Measurements from ENCODE around the gene TLE3. TPM values are rescaled to one million over a fixed set of nuclear protein-coding genes. Genes with fewer than 3 reads are reported as not detected.
A peak's percentile ranks its signal among the peaks of the same experiment; 100 is the strongest.

The TLE3 gene
- total RNA-seq, 1 donor from 2014 or later, result 28.8 TPM

GRCh38 chr15:70099167-70099966, 1.6 kb upstream of the TLE3 start:
- Mint-ChIP-seq H3K27me3 (ENCODE audit: unreplicated experiment) (peaks cover 16% of the 10 kb centered on the region), H3K36me3 (ENCODE audit: unreplicated experiment) (no peaks in the 10 kb centered on the region), H3K27ac (ENCODE audit: unreplicated experiment) (peak overlapping the region; percentile 97), H3K4me1 (ENCODE audit: unreplicated experiment) (peaks cover 45% of the 10 kb centered on the region), H3K4me3 (ENCODE audit: unreplicated experiment) (peak overlapping the region; percentile 96), H3K9me3 (ENCODE audit: unreplicated experiment) (no peaks in the 10 kb centered on the region)
- TF ChIP-seq CTCF (IDR thresholded peaks at IDR 0.05), result no peak
- DNase-seq (ENCODE audit: extremely low spot score, unreplicated experiment), result peak; percentile 100

GRCh38 chr15:70098461-70099166, 897 bp upstream of the TLE3 start:
- Mint-ChIP-seq H3K36me3 (ENCODE audit: unreplicated experiment) (peaks cover 4% of the 10 kb centered on the region), H3K4me3 (ENCODE audit: unreplicated experiment) (peak overlapping the region; percentile 93), H3K27ac (ENCODE audit: unreplicated experiment) (peak overlapping the region; percentile 96), H3K27me3 (ENCODE audit: unreplicated experiment) (peaks cover 14% of the 10 kb centered on the region), H3K4me1 (ENCODE audit: unreplicated experiment) (peaks cover 48% of the 10 kb centered on the region), H3K9me3 (ENCODE audit: unreplicated experiment) (no peaks in the 10 kb centered on the region)
- DNase-seq (ENCODE audit: extremely low spot score, unreplicated experiment), result no peak
- TF ChIP-seq CTCF (IDR thresholded peaks at IDR 0.05), result no peak

GRCh38 chr15:70098153-70098460, 390 bp upstream of the TLE3 start:
- H3K27ac Mint-ChIP-seq (ENCODE audit: unreplicated experiment), result peak overlapping the region; percentile 96
- peak overlapping the region; percentile 93 for H3K4me3 Mint-ChIP-seq (ENCODE audit: unreplicated experiment)
- TF ChIP-seq CTCF (IDR thresholded peaks at IDR 0.05), result peak; percentile 2
- no peak for DNase-seq (ENCODE audit: extremely low spot score, unreplicated experiment)
- H3K27me3 Mint-ChIP-seq (ENCODE audit: unreplicated experiment), result peaks cover 9% of the 10 kb centered on the region
- H3K36me3 Mint-ChIP-seq (ENCODE audit: unreplicated experiment), result peaks cover 4% of the 10 kb centered on the region
- H3K9me3 Mint-ChIP-seq (ENCODE audit: unreplicated experiment), result no peaks in the 10 kb centered on the region
- peaks cover 52% of the 10 kb centered on the region for H3K4me1 Mint-ChIP-seq (ENCODE audit: unreplicated experiment)

GRCh38 chr15:70097063-70097320, 725 bp downstream of the TLE3 start:
- peak overlapping the region; percentile 93 for H3K4me3 Mint-ChIP-seq (ENCODE audit: unreplicated experiment)
- no peak overlapping the region for H3K27ac Mint-ChIP-seq (ENCODE audit: unreplicated experiment)
- no peak for DNase-seq (ENCODE audit: extremely low spot score, unreplicated experiment)
- peaks cover 56% of the 10 kb centered on the region for H3K4me1 Mint-ChIP-seq (ENCODE audit: unreplicated experiment)
- no peak for TF ChIP-seq CTCF (IDR thresholded peaks at IDR 0.05)
- H3K36me3 Mint-ChIP-seq (ENCODE audit: unreplicated experiment), result peaks cover 10% of the 10 kb centered on the region
- no peaks in the 10 kb centered on the region for H3K9me3 Mint-ChIP-seq (ENCODE audit: unreplicated experiment)
- H3K27me3 Mint-ChIP-seq (ENCODE audit: unreplicated experiment), result peaks cover 2% of the 10 kb centered on the region

- H3K4me3 Mint-ChIP-seq (ENCODE audit: unreplicated experiment), result peak overlapping the region; percentile 97
- H3K27ac Mint-ChIP-seq (ENCODE audit: unreplicated experiment), result peak overlapping the region; percentile 80
- no peak for DNase-seq (ENCODE audit: extremely low spot score, unreplicated experiment)
- H3K4me1 Mint-ChIP-seq (ENCODE audit: unreplicated experiment), result peaks cover 51% of the 10 kb centered on the region
- H3K36me3 Mint-ChIP-seq (ENCODE audit: unreplicated experiment), result peaks cover 14% of the 10 kb centered on the region
- H3K9me3 Mint-ChIP-seq (ENCODE audit: unreplicated experiment), result no peaks in the 10 kb centered on the region
- no peaks in the 10 kb centered on the region for H3K27me3 Mint-ChIP-seq (ENCODE audit: unreplicated experiment)
- no peak for TF ChIP-seq CTCF (IDR thresholded peaks at IDR 0.05)
Observed at GRCh38 chr15:70096215-70097062, 1.3 kb downstream of the TLE3 start.

Measured in osteocyte (in vitro differentiated cells).